GM18861 (cell line): Measurements from ENCODE around the gene ZNF280C.

Experiments used
- ATAC-seq: cut with Tn5 transposase; IDR thresholded peaks from one replicate; pipeline ENCODE4 v1.9.1; 2021; ENCODE audit not compliant: unreplicated experiment

ZNF280C gene

DNA sequence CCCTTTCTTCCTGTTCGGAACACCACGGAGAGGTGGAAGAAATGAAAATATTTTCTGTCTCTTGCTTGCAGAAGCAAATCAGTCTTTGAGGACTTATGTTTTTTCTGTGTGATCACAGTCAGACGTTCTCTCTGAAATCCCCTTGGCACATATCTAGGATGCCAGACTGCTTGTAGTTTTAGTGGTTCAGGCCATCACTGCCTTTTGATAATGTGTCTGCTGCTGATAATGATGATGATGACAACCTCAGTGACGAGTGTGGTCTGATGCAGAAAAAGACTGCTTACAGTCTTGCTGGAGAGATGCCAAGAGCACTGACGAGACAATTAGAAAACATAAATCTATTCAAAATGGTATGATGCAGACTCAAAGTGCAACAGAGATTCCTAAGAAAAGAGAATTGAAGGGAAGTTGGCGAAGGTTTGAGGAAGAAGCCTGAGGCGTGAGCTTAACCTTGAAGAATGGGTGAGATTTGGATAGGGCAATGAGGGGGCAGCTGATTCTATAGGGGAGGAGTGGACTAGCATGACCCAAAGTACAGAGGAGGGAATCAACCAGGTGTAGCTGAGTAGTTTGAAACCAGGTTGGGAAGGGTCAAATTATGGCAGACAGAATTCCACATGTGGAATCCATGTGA lies 89.0 kb downstream of the ZNF280C start:
- ATAC-seq = no peak

DNA sequence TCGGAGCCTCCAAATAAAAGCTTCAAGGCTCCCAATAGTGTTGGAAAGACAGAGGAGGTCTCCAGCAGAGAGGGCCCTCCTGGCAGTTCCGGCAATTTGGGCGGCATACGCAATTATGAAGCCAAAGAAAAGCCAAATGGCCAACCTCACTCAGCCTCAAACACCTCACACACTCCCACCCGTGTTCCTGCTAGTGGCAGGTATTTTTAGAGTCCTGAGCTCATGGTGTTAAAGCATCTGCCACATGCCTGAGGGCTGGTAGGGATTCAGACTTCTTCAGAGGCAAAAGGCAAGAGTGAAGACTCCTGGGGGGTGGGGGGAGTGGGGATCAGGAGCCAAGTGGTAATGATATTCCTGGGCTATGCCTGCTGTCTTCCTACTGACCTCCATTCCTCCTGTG lies 89.5 kb downstream of the ZNF280C start:
- no peak for ATAC-seq

DNA sequence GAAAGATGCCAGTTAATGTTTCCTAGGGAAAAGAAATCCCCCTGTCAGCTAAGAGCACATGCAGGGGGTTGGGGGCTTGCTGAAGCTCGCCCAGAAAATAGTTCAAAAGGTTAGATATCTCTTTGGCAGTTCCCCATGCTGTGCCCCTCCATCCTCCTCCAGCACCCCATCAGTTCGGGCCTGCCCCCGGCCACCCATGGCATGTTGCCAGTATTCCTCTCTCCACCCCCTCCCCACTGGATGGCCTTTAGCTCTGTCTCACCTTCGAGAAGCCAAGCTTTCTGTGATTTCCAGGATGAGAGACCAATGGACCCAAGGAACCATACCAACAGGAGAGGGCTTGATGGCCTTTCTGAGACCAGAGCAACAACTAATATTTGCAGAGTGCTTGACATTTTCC lies 91.8 kb downstream of the ZNF280C start:
- ATAC-seq = no peak

DNA sequence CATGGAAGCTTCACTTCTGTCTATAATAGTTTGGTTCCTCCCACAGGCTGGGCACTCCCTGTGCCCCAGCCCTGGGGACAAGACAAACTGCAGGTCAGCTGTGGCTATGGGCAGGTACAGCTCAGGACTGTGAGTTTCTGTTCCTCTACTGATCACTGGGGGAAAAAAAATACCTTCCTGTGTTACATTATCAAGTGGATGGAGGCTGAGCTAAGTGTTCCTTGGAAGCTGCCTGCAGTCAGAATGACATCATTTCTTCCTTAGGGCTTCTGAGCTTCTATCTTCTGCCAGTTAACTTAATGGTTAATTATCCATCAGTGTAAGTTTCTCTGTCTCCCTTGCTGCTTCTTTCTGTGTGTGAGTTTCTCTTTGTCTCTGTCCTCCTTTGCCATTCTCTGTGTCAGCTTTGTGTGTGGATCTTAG lies 92.3 kb downstream of the ZNF280C start:
- ATAC-seq = peak; percentile 88

DNA sequence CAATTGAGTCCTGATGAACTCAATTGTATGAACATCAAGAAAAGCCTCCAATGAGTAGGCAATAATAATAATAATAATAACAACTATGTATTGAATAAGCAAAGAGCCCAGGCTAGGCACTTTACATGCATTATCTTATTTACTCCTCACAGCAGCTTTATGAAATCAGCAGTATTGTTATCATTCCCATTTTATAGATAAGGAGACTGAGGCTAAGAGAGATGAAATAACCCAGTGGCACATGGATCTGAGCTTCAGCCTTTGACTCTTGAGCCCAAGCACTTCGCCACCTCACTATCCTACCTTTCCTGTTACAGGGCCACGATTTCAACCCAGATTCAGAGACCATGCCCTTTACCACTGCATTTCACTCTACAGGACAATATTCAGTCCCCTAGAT lies 93.8 kb downstream of the ZNF280C start:
- ATAC-seq = no peak

DNA sequence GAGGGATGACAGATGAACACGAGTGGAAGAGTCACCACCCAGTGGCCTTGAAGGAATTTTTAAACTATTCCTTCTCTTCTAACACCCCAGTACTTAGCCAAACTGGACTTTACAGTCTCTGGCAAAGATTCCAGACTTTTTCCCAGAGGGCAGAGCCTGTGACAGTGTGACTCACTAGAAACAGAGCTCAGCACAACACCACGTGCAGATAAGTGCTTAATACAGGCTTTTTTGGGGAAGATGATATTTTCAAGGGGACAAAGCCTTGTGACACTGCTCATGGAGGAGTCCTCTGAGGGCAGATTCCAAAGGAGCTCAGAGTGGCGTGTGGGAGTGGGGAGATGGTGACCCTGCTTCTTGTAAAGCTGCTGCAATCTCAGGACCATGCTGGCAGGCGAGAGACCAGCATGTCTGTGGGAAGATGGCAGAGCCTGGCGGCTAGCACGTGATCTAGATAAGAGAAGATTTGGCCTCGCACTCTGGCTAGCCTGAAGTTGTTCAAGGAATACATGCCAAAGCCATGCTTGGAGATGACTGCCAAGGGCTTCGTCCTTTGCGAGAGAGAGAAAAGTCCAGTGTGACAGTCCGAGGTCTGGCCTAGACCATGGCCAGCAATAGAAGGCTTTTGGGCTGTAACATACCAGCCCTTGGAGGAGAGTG lies 94.5 kb downstream of the ZNF280C start:
- no peak for ATAC-seq

DNA sequence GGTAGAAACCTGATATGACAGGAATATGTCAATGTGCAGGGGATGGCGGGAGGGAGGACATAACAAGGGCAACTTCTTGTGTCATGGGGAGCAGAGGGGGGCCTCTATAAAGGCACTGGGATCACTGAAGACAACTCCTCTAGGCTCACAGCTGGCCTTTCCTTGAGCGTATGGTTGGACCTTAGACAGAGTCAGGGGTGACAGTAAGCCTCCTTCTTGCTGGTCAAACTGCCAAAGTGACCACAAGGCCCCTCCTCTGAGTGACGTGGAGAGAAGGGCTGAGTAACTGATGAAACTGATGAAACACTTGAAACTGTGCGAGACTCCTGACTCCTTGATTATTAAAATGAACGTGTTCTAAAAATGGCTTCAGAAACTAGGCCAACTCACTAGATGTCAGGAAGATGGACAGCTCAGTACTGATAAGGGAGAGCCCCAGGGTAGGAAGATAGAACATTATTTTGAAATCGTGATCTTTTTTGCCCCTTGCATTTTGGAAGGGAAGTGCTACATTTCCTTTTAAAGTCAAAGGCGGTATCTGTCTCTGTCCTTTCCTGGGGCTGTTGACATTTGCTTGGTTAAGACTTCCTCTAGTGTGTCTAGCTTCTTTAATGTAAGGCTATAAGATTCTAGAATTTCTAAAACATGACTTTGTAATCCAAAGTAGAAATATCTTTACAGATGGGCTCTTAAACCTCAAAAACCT lies 95.4 kb downstream of the ZNF280C start:
- ATAC-seq = peak; percentile 39

DNA sequence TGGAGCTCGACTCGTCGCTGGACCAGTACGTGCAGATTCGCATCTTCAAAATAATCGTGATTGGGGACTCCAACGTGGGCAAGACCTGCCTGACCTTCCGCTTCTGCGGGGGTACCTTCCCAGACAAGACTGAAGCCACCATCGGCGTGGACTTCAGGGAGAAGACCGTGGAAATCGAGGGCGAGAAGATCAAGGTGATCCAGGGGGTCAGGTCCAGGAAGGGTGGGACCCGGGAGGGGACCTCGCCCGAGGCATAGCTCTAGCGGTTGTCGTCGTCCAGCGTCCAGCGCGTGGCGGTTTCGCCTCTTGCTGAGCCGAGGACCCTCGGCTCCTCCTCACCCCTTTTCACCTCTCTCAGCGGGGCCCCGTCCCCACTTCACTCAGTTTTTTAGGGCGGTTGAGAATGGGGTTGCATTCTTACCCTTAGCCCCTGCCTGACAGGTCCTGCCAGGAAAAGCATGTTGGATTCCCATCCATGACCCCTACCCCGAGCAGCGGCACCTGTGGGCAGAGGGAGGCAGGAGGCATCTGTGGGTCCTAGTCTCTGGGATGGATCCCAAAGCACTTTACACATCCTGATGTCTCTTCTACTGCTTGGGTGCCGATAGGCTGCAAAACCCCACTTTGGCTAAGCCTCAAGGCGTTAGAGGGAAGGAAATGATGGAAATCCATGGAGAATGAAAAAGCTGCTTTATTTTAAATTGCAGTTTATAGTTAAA lies 96.4 kb downstream of the ZNF280C start:
- ATAC-seq = no peak

DNA sequence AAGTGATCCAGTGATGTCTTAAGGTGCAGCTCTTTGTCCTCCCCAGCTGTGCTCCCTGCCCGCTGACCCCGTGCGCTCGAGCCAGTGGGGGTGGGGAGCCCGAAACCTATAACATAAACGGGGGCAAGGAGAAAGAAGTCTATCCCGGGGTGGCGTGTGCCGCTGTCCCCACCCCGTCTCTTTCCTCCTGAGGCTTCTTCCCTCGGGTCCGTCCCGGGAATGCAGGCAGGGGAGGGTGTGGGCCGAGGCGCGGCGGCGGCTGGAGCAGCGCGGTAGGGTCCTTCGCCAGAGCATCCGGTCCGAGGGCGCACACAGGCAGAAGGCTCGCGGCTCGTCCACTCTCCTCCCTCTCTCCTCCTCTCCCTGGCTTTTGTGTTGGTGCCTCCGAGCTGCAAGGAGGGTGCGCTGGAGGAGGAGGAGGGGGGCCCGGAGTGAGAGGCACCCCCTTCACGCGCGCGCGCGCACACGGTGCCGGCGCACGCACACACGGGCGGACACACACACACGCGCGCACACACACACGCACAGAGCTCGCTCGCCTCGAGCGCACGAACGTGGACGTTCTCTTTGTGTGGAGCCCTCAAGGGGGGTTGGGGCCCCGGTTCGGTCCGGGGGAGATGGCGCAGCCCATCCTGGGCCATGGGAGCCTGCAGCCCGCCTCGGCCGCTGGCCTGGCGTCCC lies 97.1 kb downstream of the ZNF280C start, which contains the start of gene RAB33A:
TSS of gene RAB33A (plus strand) at position 517 of the 681 bp plus-strand sequence. CDS start at position 618, 101 bp downstream.
- no peak for ATAC-seq

DNA sequence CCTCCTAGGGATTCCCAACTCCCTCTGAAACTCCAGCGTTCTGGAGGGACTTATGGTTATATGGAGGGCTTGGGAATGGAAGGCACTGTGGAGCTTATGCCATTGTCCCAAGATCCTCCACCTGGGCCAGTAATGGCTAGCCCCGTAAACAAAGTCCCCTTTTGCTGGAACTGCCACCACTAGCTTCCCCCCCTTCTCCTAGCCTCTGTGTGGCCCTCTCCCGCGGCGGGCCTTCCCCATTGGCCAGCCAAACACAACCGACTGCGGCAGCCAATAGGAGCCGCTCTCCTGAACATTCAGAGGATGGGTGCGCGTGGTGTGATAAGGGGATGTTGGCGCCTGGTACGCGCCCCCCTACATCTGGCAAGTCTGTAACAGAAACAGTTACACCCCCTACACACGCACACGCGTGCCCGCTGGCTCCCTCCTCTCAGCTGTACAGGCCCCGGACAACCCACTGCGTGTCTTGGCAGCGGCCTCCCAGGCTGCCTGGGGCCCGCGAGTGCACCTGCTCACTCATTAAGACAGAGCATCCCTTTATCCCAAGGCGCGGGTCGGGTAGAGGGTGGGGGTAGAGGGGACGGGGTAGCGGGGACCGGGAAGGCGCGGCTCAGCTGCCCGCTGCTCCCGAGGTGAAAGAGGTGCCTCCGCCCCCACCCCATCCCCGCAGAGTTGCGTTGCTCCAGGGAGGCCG lies 97.8 kb downstream of the ZNF280C start:
- peak; percentile 60 for ATAC-seq

DNA sequence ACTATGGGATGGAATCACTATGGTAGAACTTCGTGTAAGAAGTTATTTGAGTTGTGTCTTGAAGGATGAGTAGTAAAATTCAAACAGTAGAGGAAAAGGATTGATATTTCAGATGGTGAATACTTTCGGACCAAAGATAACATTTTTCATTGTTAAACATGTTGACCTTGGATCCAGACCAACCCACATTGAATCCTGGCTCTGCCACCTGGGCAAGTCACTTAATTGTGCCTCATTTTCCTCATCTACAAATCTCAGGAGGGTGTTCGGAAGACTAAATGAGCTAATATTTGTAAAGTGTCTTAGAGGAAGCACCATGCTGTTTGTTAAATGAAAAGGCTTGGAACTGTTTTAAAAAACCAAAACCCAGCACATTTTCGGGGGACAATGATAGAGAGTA lies 101.7 kb downstream of the ZNF280C start:
- no peak for ATAC-seq

DNA sequence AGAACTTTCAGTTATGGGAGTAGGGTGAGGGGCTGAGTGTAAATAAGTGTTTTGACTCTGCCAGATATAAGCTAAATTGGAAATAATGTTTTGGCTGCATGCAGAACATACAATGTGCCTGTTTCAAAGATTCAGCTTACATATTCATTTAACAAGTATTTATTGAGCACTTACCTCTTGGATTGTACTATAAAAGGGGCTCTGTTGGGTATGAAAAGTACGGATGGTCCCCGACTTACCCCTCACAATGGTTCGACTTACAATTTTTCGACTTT lies 102.3 kb downstream of the ZNF280C start:
- no peak for ATAC-seq

DNA sequence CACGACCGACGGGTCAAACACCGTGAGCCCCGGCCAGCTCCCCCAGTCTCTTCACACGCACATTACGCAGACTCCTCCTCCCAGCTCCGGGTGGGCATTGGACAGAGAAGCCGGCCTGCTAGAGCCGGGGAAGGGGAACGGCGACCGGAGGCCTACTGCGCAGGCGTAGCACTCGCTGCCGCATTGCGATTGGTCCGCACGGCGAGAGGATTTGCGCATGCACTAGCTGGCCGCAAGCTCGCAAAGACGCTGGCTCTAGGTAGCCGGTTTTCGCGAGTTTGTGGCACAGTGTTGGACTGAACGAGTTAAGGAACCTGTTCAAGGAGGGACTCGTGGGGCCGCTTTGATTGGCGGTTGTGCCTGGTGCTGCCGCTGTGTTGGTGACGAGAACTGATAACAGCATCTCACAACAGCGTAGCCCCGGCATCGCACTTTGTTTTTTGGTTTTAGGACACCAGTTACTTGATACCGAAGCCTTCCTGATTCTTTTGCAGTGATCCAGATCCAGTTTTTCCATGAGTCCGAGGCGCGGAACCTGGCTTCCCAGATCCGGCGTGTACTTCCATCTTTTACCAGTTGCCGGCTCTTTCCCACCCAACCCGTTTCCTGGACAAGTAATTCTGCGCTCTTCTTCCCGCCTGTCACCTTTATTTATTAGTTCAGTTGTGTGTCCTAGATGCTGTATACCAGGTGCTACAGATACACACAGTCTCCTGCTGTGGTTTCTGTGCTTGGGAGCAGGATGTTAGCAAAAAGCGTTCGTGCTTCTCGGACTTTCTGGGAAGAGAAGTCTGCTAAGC lies 102.8 kb downstream of the ZNF280C start, which contains the start of gene AIFM1:
TSS of gene AIFM1 (minus strand) at position 139 of the 800 bp plus-strand sequence. CDS start 185 bp downstream, outside the sequence.
- peak; percentile 87 for ATAC-seq

DNA sequence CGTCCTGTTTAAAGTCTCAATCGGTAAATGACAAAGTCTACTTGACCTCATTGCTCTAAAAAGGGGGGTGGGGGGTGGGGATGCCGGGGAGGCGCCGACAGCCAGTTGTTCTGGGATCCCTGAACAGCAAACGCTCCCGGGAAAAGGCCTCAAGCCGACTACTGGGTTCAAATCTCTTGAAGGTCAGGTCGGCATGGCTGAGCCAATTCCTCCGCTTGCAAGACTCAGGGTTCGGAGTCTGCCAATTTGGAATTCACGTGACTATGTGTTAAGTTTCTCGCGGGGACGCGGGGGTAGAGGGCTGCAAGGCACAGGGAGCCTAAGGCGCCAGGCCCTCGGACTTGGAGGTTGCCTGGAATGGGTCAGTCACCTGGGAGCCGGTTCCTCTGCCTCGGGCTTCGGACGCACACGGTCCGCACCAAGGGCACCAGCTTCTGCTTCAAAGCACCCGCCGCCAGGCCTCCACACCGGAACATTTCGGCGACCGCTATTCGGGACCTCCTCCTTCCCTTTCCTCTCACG lies 103.5 kb downstream of the ZNF280C start:
- no peak for ATAC-seq

DNA sequence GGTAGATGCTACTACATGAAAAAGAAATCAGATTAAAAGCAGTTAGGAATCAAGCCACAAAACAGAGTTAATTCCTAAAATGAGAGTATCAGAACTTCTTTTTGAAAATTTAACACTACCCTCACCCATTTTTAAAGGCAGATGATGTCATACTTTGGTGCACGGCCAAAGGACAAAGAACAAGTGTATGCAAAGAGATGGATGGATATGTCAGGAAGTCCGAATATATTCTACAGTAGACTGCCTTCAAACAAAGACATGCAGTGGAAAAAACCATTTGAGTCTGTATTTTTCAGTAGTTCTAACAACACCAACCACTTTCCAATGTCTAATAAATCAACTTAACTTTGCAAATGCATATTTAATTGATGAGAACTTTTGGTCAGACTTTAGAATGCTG lies 105.3 kb downstream of the ZNF280C start:
- ATAC-seq = no peak

DNA sequence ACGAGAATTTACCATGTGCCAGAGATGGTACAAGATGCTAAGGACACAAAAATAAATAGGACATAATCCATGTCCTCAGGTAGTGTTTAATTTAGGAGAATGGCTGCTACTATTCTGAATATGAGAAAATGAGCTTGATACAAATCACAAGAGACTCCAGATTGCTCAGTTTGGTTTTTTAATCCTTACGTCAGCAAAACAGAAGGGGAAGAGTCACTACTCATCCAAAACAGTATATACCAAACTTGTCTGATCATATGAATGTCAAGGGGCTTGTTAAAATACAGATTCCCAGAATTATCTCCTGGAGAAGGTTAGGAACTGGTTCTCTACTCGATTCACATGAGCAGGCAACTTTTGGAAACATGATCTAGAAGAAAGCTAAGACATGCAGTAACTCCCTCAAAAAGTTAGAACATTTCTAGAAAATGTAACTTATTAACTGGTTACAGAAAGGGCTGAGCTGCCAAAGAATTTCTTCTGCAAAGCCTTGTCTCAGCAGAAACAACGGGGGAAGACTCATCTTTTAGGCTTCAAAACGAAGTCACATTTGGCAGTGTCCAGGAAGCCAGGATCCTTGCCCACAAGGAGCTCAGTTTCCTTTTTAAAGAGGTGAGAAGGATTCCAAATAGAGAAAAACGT lies 106.5 kb downstream of the ZNF280C start:
- no peak for ATAC-seq

DNA sequence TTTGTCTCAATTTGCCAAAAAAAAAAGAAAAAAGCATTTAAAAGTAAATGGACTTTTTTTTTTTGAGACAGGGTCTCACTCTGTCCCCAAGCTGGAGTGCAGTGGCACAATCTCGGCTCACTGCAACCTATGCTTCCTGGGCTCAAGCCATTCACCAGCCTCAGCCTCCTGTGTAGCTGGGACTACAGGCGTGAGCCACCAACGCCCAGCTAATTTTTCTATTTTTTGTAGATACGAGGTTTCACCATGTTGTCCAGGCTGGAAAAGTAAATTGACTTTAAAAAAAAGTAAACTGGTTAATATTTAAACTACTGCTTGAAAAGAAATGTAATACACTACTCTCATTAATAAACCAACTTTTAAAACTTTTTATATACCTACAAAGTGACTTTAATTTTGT lies 108.9 kb downstream of the ZNF280C start:
- no peak for ATAC-seq

DNA sequence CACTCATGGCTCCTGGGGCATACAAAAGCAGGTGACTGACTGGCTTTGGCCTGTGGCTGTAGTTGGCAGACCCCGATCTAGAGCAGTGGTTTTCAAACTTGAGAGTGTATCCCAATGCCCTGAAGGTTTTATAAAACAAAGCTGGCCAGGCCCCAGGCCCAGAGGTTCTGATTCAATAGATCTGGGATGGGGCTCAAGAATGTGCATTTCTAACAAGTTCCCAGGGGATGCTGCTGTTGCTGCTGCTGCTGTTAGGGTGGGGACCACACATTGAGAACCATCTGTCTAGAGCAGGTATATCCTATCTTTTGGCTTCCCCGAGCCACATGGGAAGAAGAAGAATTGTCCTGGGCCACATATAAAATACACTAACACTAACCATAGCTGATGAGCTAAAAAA lies 110.4 kb downstream of the ZNF280C start:
- ATAC-seq = no peak

DNA sequence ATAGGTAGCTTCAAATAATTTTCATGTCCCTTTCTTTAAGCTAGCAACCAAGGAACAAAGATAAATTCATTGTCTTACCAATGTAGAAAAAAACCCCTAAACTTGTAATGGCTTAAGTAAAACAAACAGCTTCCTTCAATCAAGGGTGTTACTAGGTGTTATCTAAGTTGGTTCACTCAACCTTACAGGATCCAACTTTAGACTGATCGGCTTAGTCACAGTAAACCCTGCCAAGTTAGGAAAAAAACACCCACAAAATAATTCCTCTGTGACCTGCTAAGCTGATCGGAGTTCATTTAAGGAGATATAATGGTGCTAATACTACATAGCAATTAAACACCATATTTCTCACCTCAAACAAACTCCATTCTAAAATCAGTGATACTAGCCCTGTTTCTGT lies 113.1 kb downstream of the ZNF280C start:
- no peak for ATAC-seq
